ENCODE data around the gene PITPNM1.

Gene PITPNM1

GRCh38 chr11:67543585-67543984 is 38.4 kb upstream of the PITPNM1 start:
- no peak for TF ChIP-seq CTCF (IDR thresholded peaks at IDR 0.05; ENCODE audit: low read depth, low read length)
- H3K4me3 ChIP-seq (ENCODE audit: low read depth, low read length), result no peak overlapping the region
- in situ Hi-C loops (cut with HindIII; ENCODE audit: low sequenced_read_pairs), result no loop called here
- DNase-seq (ENCODE audit: low read depth, low spot score), result no peak

- H3K4me3 ChIP-seq (ENCODE audit: low read depth, low read length), result no peak overlapping the region
- TF ChIP-seq CTCF (IDR thresholded peaks at IDR 0.05; ENCODE audit: low read depth, low read length), result no peak
- DNase-seq (ENCODE audit: low read depth, low spot score), result no peak
- in situ Hi-C loops (cut with HindIII; ENCODE audit: low sequenced_read_pairs), result no loop called here
These were observed 37.8 kb upstream of the PITPNM1 start for GRCh38 chr11:67542971-67543370.

- TF ChIP-seq CTCF (IDR thresholded peaks at IDR 0.05; ENCODE audit: low read depth, low read length), result no peak
- no peak for DNase-seq (ENCODE audit: low read depth, low spot score)
- in situ Hi-C loops (cut with HindIII; ENCODE audit: low sequenced_read_pairs), result no loop called here
- no peak overlapping the region for H3K4me3 ChIP-seq (ENCODE audit: low read depth, low read length)
These were observed 37.0 kb upstream of the PITPNM1 start for GRCh38 chr11:67542169-67542568.

- TF ChIP-seq CTCF (IDR thresholded peaks at IDR 0.05; ENCODE audit: low read depth, low read length), result no peak
- DNase-seq (ENCODE audit: low read depth, low spot score), result no peak
- in situ Hi-C loops (cut with HindIII; ENCODE audit: low sequenced_read_pairs), result no loop called here
- H3K4me3 ChIP-seq (ENCODE audit: low read depth, low read length), result no peak overlapping the region
These were observed 36.0 kb upstream of the PITPNM1 start for GRCh38 chr11:67541198-67541597.

GRCh38 chr11:67539550-67539949 is 34.4 kb upstream of the PITPNM1 start:
- H3K4me3 ChIP-seq (ENCODE audit: low read depth, low read length), result no peak overlapping the region
- TF ChIP-seq CTCF (IDR thresholded peaks at IDR 0.05; ENCODE audit: low read depth, low read length), result no peak
- DNase-seq (ENCODE audit: low read depth, low spot score), result no peak
- in situ Hi-C loops (cut with HindIII; ENCODE audit: low sequenced_read_pairs), result no loop called here

DNA sequence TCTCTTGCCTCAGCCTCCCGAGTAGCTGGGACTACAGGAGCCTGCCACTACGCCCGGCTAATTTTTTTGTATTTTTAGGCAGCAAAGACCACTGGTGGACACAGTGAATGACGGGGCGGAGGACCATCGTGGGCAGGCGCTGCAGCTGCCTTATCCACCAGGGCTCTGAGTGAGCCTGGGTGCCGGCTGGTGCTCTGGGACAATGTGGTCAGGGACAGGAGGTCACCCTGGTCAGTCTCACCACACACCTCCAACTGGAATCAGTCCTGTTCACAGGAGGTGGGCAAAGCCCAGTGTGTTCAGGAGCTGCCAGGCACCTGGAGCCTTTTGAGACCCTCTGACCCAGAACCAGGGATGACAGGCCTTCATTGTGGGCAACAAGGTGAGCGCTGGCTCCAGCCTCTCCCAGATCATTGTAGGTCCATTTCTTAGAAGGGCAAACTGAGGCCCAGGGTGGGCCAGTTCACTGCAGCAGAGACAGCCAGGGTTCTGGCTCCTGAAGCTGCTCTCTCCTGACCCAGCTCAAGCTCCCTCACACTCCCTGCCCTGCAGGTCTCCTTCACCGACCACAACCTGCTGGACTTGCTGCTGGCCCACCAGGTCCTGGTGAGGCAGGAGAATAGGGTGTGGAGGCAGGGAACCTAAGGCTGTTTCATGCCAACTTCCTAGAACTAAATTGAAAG is 33.8 kb upstream of the PITPNM1 start:
- no peak for TF ChIP-seq CTCF (IDR thresholded peaks at IDR 0.05; ENCODE audit: low read depth, low read length)
- no peak overlapping the region for H3K4me3 ChIP-seq (ENCODE audit: low read depth, low read length)
- no peak for DNase-seq (ENCODE audit: low read depth, low spot score)
- in situ Hi-C loops (cut with HindIII; ENCODE audit: low sequenced_read_pairs), result no loop called here
